HepG2 (cell line): ENCODE results near the gene SOX5. TPM values are rescaled to one million over a fixed set of nuclear protein-coding genes. Genes with fewer than 3 reads are reported as not detected.

ENCODE experiments used
- ATAC-seq: fragments of 200-7000 bp; cut with Tn5 transposase; 3 replicates; pipeline ENCODE4 v1.9.1; 2020; ENCODE audit warnings: mild to moderate bottlenecking, moderate library complexity
- BruUV-seq: library from RNA; stranded (reverse); fragments of 400-500 nt; replicated peaks from 2 replicates; lab custom pipeline; 2021; lab: Mats Ljungman, UMichigan
- CTCF ChIA-PET: fragments of 300-600 bp; formaldehyde crosslinking; extraction: SDS; loops from one replicate; lab custom pipeline; 2021; ENCODE audit warnings: low total read pairs, inconsistent platforms, low intra/inter-chr PET ratio; lab: Yijun Ruan, JAX
- POLR2A ChIA-PET: fragments of 350-600 bp; sonication (Branson Sonifier 250); formaldehyde crosslinking; loops from one replicate; lab custom pipeline; 2020; ENCODE audit warnings: antibody characterized with exemption, inconsistent platforms; lab: Yijun Ruan, JAX
- DNase-seq: peaks from one replicate; pipeline ENCODE4 v3.0.0-alpha.2; 2015; ENCODE audit warnings: low spot score
- FAIRE-seq: peaks from 3 replicates; lab custom pipeline; 2011; peaks lifted over from hg19 to GRCh38; lab: Jason Lieb, UNC
- H2AFZ ChIP-seq: one replicate; pipeline ENCODE4 v1.6.1; 2011; ENCODE audit warnings: low read length, inconsistent platforms
- H3K27ac ChIP-seq: fragments of 300-600 bp; 3 replicates; pipeline ENCODE4 v1.8.0; 2011; ENCODE audit warnings: mixed run types, mild to moderate bottlenecking, mixed read lengths, low read length, inconsistent platforms; ENCODE audit not compliant: insufficient read depth; ENCODE audit errors: extremely low read length
- H3K27me3 ChIP-seq, 2 experiments: fragments of 200-600 bp in 1 of 2; 2 replicates in 1 of 2; 3 replicates in 1 of 2; pipeline versions ENCODE4 v1.6.0 to v1.8.0; 2011; ENCODE audit warnings: low read length in 2 of 2, mild to moderate bottlenecking in 2 of 2, moderate library complexity in 2 of 2, inconsistent platforms in 1 of 2; ENCODE audit not compliant: insufficient read depth in 2 of 2, control insufficient read depth in 1 of 2
- H3K36me3 ChIP-seq, 2 experiments: fragments of 200-600 bp in 1 of 2; replicated peaks in 1 of 2; 2 replicates in 1 of 2; 3 replicates in 1 of 2; pipeline versions ENCODE4 v1.5.1 to v1.8.0; 2011; ENCODE audit warnings: low read length in 2 of 2, inconsistent platforms in 1 of 2; ENCODE audit not compliant: insufficient read depth in 2 of 2, control insufficient read depth in 1 of 2
- H3K4me1 ChIP-seq: 2 replicates; pipeline ENCODE4 v1.5.1; 2012; ENCODE audit warnings: low read length, inconsistent platforms; ENCODE audit not compliant: insufficient read depth
- H3K4me2 ChIP-seq: 2 replicates; pipeline ENCODE4 v1.6.0; 2011; ENCODE audit warnings: low read depth, low read length, inconsistent platforms
- H3K4me3 ChIP-seq, 3 experiments: fragments of 200-600 bp in 1 of 3; sonication (generic), shearing (Covaris generic) in 1 of 3; replicated peaks in 1 of 3; 2 replicates each; pipeline ENCODE4 v1.5.1; 2011 to 2016; ENCODE audit warnings: low read length in 3 of 3, inconsistent platforms in 2 of 3, low read depth in 2 of 3, mild to moderate bottlenecking in 2 of 3, control low read depth in 1 of 3, mixed read lengths in 1 of 3; ENCODE audit not compliant: insufficient read depth in 1 of 3
- H3K79me2 ChIP-seq: one replicate; pipeline ENCODE4 v1.6.1; 2011; ENCODE audit warnings: low read length, inconsistent platforms; ENCODE audit not compliant: insufficient read depth
- H3K9ac ChIP-seq: 2 replicates; pipeline ENCODE4 v1.6.0; 2011; ENCODE audit warnings: mild to moderate bottlenecking, low read depth, low read length, inconsistent platforms; ENCODE audit not compliant: insufficient read depth
- H3K9me3 ChIP-seq: 2 replicates; pipeline ENCODE4 v1.5.1; 2012; ENCODE audit warnings: mild to moderate bottlenecking, low read length
- H4K20me1 ChIP-seq: 2 replicates; pipeline ENCODE4 v1.6.0; 2011; ENCODE audit warnings: inconsistent platforms, mild to moderate bottlenecking, low read length, moderate library complexity; ENCODE audit not compliant: insufficient read depth
- MAFF ChIP-seq: IDR thresholded peaks from 2 replicates; pipeline ENCODE4 v1.6.1; 2011; ENCODE audit warnings: low read depth, low read length, improper control_type of control experiment
- MAFK ChIP-seq, 2 experiments: IDR thresholded peaks in 1 of 2; conservative IDR thresholded peaks in 1 of 2; 2 replicates each; pipeline ENCODE4 v1.6.1; 2011; ENCODE audit warnings: improper control_type of control experiment in 2 of 2, low read length in 2 of 2
- NFRKB ChIP-seq: fragments of 450-650 bp; IDR thresholded peaks from 2 replicates; pipeline ENCODE4 v1.6.1; 2017
- RBM22 ChIP-seq: fragments of 200-400 bp; formaldehyde crosslinking; optimal IDR thresholded peaks from 2 replicates; pipeline ENCODE3; 2017; ENCODE audit warnings: mild to moderate bottlenecking, low read length, moderate library complexity
- WGBS: methylation state at CpG from one replicate; pipeline ENCODE4 v1.1.6; 2017; ENCODE audit warnings: low lambda C conversion rate; 5-methylcytosine and 5-hydroxymethylcytosine counted together
- in situ Hi-C: cut with HindIII; loops from 2 replicates; pipeline ENCODE4 v1.10.0; 2017; ENCODE audit warnings: low pct_unique_long_range_greater_than_20kb; ENCODE audit not compliant: extremely low pct_ligation_motif_present
- intact Hi-C: fragments of 100-400 bp; cut with micrococcal nuclease; formaldehyde crosslinking; loops from one replicate; pipeline ENCODE4 v1.10.0; 2022; ENCODE audit not compliant: unreplicated experiment
- polyA plus RNA-seq, 8 experiments: library from polyadenylated mRNA; depleted of rRNA in 3 of 8; stranded (reverse) in 7 of 8; unstranded in 1 of 8; fragments of >200 nt; fragmentation: Illumina TruSeq in 4 of 8; extraction: Trizol in 4 of 8; gene quantifications; 2 replicates each; pipeline versions ENCODE4 v1.2.1 to v1.2.3, GENCODE V29; 2011 to 2016; ENCODE audit warnings: low read depth in 4 of 8, missing spikeins in 1 of 8, mixed read lengths in 1 of 8; ENCODE audit not compliant: insufficient read depth in 1 of 8
- total RNA-seq, 5 experiments: library from RNA; depleted of rRNA; stranded (reverse); fragments of >200 nt; fragmentation: Illumina TruSeq; extraction: Trizol; gene quantifications; 2 replicates each; pipeline ENCODE4 v1.2.3, GENCODE V29; 2016; ENCODE audit warnings: low read depth in 1 of 5
- TF ChIP-seq, protein P1 (sequence below): sonication (generic); formaldehyde crosslinking; conservative IDR thresholded peaks from 2 replicates; pipeline ENCODE4 v1.4.0; 2020; ENCODE audit warnings: missing genetic modification reagents

The SOX5 gene
- total and polyA plus RNA-seq, 2 of the 13 experiments (the other 11 are each of a cell fraction or from before 2014, with no cell fraction given): 18.5 to 76.4 TPM

DNA sequence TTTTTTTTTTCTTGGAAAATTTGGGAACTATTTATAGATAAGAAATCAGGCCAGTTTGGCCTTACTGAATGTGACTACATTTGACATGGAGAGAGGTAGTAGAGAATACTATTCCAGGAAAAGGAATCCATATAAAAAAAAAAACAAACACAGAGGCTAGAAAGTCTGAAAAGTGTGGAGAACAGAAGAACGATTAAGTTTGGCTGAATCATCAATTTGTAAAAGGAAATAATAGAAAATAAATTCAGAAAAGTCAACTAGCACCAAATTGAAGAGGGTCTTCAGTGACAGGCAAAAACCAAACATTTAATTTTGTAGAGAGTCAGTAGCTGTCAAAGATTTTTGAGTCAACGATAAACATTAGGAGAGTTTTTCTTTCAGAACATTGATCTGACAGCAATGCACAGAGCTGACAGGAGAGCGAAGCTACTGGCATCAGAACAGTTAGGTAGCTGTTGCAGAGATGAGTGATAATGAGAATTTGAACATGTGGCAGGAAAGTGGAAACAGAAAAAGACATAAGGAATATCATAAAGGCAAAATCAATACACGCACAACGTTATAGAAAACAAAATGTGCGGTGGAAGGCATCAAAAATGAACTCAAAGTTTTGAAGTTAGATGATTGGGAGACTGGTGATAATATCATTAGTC lies 241.2 kb downstream of the SOX5 start:
- no peak for DNase-seq
- TF ChIP-seq NFRKB (no peak), MAFK (conservative IDR thresholded peaks at IDR 0.05 in 1 of 2, IDR thresholded peaks at IDR 0.05 in 1 of 2; ENCODE audit: low read length in 2 of 2) (peak; percentile 34 to 68; a peak in 3 of 4 replicates), MAFF (peak; percentile 64; the same call in 1 of the 2 replicates)
- Histone ChIP-seq H3K36me3 (peaks cover 0 to 2% of the 10 kb centered on the region in 2 experiments; a peak in 4 of 5 replicates), H4K20me1 (no peaks in the 10 kb centered on the region), H3K4me2 (no peak overlapping the region), H3K9ac (no peak overlapping the region), H3K79me2 (no peaks in the 10 kb centered on the region), H3K27ac (no peak overlapping the region), H3K27me3 (no peaks in the 10 kb centered on the region), H2AFZ (no peak overlapping the region), H3K4me1 (no peaks in the 10 kb centered on the region), H3K4me3 (no peak overlapping the region), H3K9me3 (no peaks in the 10 kb centered on the region)
- ChIA-PET POLR2A (no interaction called here), CTCF (no interaction called here)
- no peak for FAIRE-seq
- no peak for ATAC-seq
- intact Hi-C loops: no loop called here
- in situ Hi-C loops: no loop called here
- no TSS peak for BruUV-seq
- WGBS: 95% methylated on average over 6 of the region's 6 CpGs

DNA sequence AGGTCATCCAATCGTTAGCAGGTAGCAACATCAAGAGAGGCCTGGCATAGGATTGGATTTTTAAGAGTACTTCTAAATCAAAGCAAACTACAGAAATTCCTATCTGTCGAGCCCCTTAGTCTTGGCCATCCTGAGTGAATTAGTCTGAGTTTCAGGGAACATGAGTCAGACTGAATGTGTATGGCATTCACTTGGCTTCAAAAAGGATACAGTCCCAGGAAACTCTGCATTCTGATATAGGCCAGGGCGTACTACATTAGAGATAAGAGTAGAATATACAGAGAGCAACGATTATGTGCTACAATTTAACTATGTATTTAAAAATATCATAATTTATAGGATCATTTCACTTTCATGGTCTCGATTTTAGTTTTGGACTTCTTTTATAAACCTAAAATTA lies 242.2 kb downstream of the SOX5 start:
- intact Hi-C loops: no loop called here
- Histone ChIP-seq H3K36me3 (peaks cover 0 to 2% of the 10 kb centered on the region in 2 experiments; a peak in 3 of 5 replicates), H4K20me1 (no peaks in the 10 kb centered on the region), H3K79me2 (no peaks in the 10 kb centered on the region), H3K4me2 (no peak overlapping the region), H3K27me3 (no peaks in the 10 kb centered on the region), H3K4me3 (no peak overlapping the region), H3K4me1 (no peaks in the 10 kb centered on the region), H3K9me3 (no peaks in the 10 kb centered on the region), H3K27ac (no peak overlapping the region), H3K9ac (no peak overlapping the region), H2AFZ (no peak overlapping the region)
- ChIA-PET POLR2A (no interaction called here), CTCF (no interaction called here)
- in situ Hi-C loops: no loop called here
- no TSS peak for BruUV-seq
- WGBS: 96% methylated on average over 5 of the region's 5 CpGs
- DNase-seq (no peak), ATAC-seq (no peak), FAIRE-seq (no peak)
- TF ChIP-seq, protein P1, sequence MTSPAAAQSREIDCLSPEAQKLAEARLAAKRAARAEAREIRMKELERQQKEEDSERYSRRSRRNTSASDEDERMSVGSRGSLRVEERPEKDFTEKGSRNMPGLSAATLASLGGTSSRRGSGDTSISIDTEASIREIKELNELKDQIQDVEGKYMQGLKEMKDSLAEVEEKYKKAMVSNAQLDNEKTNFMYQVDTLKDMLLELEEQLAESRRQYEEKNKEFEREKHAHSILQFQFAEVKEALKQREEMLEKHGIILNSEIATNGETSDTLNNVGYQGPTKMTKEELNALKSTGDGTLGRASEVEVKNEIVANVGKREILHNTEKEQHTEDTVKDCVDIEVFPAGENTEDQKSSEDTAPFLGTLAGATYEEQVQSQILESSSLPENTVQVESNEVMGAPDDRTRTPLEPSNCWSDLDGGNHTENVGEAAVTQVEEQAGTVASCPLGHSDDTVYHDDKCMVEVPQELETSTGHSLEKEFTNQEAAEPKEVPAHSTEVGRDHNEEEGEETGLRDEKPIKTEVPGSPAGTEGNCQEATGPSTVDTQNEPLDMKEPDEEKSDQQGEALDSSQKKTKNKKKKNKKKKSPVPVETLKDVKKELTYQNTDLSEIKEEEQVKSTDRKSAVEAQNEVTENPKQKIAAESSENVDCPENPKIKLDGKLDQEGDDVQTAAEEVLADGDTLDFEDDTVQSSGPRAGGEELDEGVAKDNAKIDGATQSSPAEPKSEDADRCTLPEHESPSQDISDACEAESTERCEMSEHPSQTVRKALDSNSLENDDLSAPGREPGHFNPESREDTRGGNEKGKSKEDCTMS (CRISPR knock-in tag): no peak
- TF ChIP-seq RBM22: peak; percentile 69
